ENCODE data around the gene CELF5. TPM values are rescaled to one million over a fixed set of nuclear protein-coding genes. Genes with fewer than 3 reads are reported as not detected.

CELF5 gene
- total RNA-seq, 1 donor from 2014 or later = not detected

- Histone ChIP-seq H3K9me3 (replicated peaks) (no peaks in the 10 kb centered on the region), H3K27me3 (ENCODE audit: low read depth) (peaks cover 67% of the 10 kb centered on the region), H3K4me1 (no peaks in the 10 kb centered on the region), H3K36me3 (no peaks in the 10 kb centered on the region), H3K27ac (replicated peaks) (no peak overlapping the region), H3K4me3 (no peak overlapping the region)
- no peak for TF ChIP-seq CTCF (IDR thresholded peaks at IDR 0.05; ENCODE audit: borderline replicate concordance)
- no peak for DNase-seq
- intact Hi-C loops (cut with micrococcal nuclease) = no loop called here
These were observed 20.6 kb downstream of the CELF5 start for GRCh38 chr19:3245050-3245449.

- TF ChIP-seq CTCF (IDR thresholded peaks at IDR 0.05; ENCODE audit: borderline replicate concordance) = no peak
- H3K9me3 ChIP-seq (replicated peaks) = peaks cover 13% of the 10 kb centered on the region
- no peak overlapping the region for H3K27ac ChIP-seq (replicated peaks)
- H3K27me3 ChIP-seq (ENCODE audit: low read depth) = peaks cover 66% of the 10 kb centered on the region
- no peak overlapping the region for H3K4me3 ChIP-seq
- H3K4me1 ChIP-seq = no peaks in the 10 kb centered on the region
- no peaks in the 10 kb centered on the region for H3K36me3 ChIP-seq
- intact Hi-C loops (cut with micrococcal nuclease) = no loop called here
- no peak for DNase-seq
These were observed 24.4 kb downstream of the CELF5 start for GRCh38 chr19:3248728-3249326.

GRCh38 chr19:3249408-3249807, 24.9 kb downstream of the CELF5 start:
- no peak for DNase-seq
- Histone ChIP-seq H3K27ac (replicated peaks) (no peak overlapping the region), H3K27me3 (ENCODE audit: low read depth) (peaks cover 72% of the 10 kb centered on the region), H3K4me1 (no peaks in the 10 kb centered on the region), H3K9me3 (replicated peaks) (peaks cover 17% of the 10 kb centered on the region), H3K4me3 (no peak overlapping the region), H3K36me3 (no peaks in the 10 kb centered on the region)
- no peak for TF ChIP-seq CTCF (IDR thresholded peaks at IDR 0.05; ENCODE audit: borderline replicate concordance)
- intact Hi-C loops (cut with micrococcal nuclease) = no loop called here

- Histone ChIP-seq H3K36me3 (no peaks in the 10 kb centered on the region), H3K4me1 (no peaks in the 10 kb centered on the region), H3K9me3 (replicated peaks) (peaks cover 17% of the 10 kb centered on the region), H3K4me3 (no peak overlapping the region), H3K27ac (replicated peaks) (no peak overlapping the region), H3K27me3 (ENCODE audit: low read depth) (peaks cover 82% of the 10 kb centered on the region)
- intact Hi-C loops (cut with micrococcal nuclease) = no loop called here
- no peak for DNase-seq
- TF ChIP-seq CTCF (IDR thresholded peaks at IDR 0.05; ENCODE audit: borderline replicate concordance) = peak; percentile 57
These were observed 26.2 kb downstream of the CELF5 start for GRCh38 chr19:3250675-3251074.

GRCh38 chr19:3251229-3251628, 26.8 kb downstream of the CELF5 start:
- no peaks in the 10 kb centered on the region for H3K4me1 ChIP-seq
- peaks cover 17% of the 10 kb centered on the region for H3K9me3 ChIP-seq (replicated peaks)
- H3K27ac ChIP-seq (replicated peaks) = no peak overlapping the region
- no peak for TF ChIP-seq CTCF (IDR thresholded peaks at IDR 0.05; ENCODE audit: borderline replicate concordance)
- no peak overlapping the region for H3K4me3 ChIP-seq
- no peaks in the 10 kb centered on the region for H3K36me3 ChIP-seq
- no peak for DNase-seq
- H3K27me3 ChIP-seq (ENCODE audit: low read depth) = peaks cover 82% of the 10 kb centered on the region
- intact Hi-C loops (cut with micrococcal nuclease) = no loop called here

All from left ventricle myocardium inferior (tissue), 1 donor.